Pancreas (tissue), 10 donors: ENCODE measurements around the gene PRLH. TPM values are rescaled to one million over a fixed set of nuclear protein-coding genes. Genes with fewer than 3 reads are reported as not detected.

Experiments
- ATAC-seq, 4 donors: fragments of 200-7000 bp; cut with Tn5 transposase; one replicate each; pipeline versions ENCODE4 v1.8.0 to v1.9.1; 2020; ENCODE audit warnings: mild to moderate bottlenecking in 4 of 4, moderate library complexity in 4 of 4
- DNase-seq, 6 donors: peaks; one replicate each; pipeline ENCODE4 v3.0.0-alpha.2; 2020
- FAIRE-seq: peaks from 2 replicates; lab custom pipeline; 2012; peaks lifted over from hg19 to GRCh38; lab: Jason Lieb, UNC
- H3K27ac ChIP-seq, 4 donors: fragments of 200-600 bp; sonication (generic); 1 replicate in 3 of 4; 2 replicates in 1 of 4; pipeline versions ENCODE4 v1.5.0 to v1.8.0; 2020
- H3K27me3 ChIP-seq, 4 donors: fragments of 200-600 bp; one replicate each; pipeline ENCODE4 v1.8.0; 2021
- H3K36me3 ChIP-seq, 3 donors: fragments of 200-600 bp; sonication (generic) in 1 of 3; one replicate each; pipeline versions ENCODE4 v1.5.0 to v1.8.0; 2020 to 2021
- H3K4me1 ChIP-seq, 3 donors: fragments of 200-600 bp; one replicate each; pipeline ENCODE4 v1.8.0; 2021
- H3K4me3 ChIP-seq, 4 donors: fragments of 200-600 bp; sonication (generic) in 2 of 4; one replicate each; pipeline versions ENCODE4 v1.5.0 to v1.8.0; 2020 to 2021
- H3K9me3 ChIP-seq, 4 donors: fragments of 200-600 bp; one replicate each; pipeline ENCODE4 v1.8.0; 2021
- CTCF ChIP-seq, 4 donors: fragments of 200-600 bp; sonication (generic) in 3 of 4; IDR thresholded peaks; one replicate each; pipeline versions ENCODE4 v1.5.0 to v1.8.0; 2021; ENCODE audit warnings: antibody characterized with exemption in 4 of 4
- WGBS, 2 donors: extraction: QIAGEN DNeasy Blood & Tissue Kit; methylation state at CpG; one replicate each; pipeline ENCODE4 v1.1.7; 2013; 5-methylcytosine and 5-hydroxymethylcytosine counted together
- intact Hi-C, 3 donors: fragments of 100-400 bp; cut with DNase I; formaldehyde crosslinking; loops; one replicate each; pipeline versions ENCODE4 v1.11.1 to v1.14.2; 2022
- polyA plus RNA-seq, 2 donors: library from polyadenylated mRNA; stranded (reverse); fragments of 200-250 nt; gene quantifications; one replicate each; pipeline ENCODE4 v1.2.3, GENCODE V29; 2013
- total RNA-seq, 6 donors: library from RNA; stranded (reverse); fragmentation: NEBNext Ultra II Directional in 4 of 6; extraction: Animal tissue kit (Norgen Biotek cat#: 25700) in 4 of 6; gene quantifications; one replicate each; pipeline versions ENCODE4 v1.2.1 to v1.2.4, GENCODE V29; 2021 to 2023
- donor health status: healthy with polysubstance abuse.
- donor health status: DM: no; HTN: no; CAD: no; lungs with moderate emphysema.
- donor health status: DM: no; HTN: no; CAD: no.
- donor health status: control.
- donor health status: control.
- donor health status: Bipolar disorder and iron deficiency.
- donor health status: DM: yes; HTN: yes; CAD: no.
- donor health status: DM: no; HTN: no; CAD: no.
- donor health status: DM: no; HTN: no; CAD: no.
- donor health status: DM: yes; HTN: yes; CAD: no.

PRLH gene
- total and polyA plus RNA-seq, 8 donors: not detected

DNA sequence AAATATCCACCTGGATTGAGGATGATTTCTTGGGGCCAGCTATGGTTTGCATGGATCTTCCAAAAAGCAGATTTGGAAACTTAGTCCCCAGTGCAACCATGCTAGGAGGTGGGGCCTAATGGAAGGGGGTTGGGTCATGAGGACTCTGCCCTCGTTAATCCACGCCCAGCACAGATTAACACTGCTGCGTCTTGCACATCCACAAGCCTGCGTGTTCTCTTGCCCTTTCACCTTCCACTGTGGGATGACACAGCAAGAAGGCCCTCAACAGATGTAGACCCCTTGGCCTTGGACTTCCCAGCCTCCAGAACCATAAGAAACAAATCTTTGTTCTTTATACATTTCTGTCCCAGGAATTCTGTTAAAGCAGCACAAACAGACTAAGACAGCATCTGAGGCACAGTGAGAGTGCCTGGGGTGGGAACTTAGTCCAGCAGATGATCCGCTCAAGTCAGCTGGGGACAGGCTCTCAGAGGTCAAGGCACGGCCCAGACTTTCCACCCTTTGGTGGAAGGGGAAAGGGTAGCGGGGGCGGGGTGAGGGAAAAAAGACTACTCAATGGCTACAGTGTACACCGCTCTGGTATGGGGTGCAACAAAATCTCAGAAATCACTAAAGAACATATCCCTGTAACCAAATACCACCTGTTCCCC lies 21.8 kb downstream of the PRLH start:
- H3K4me3 ChIP-seq: no peak overlapping the region
- WGBS, 2 donors: 71 to 78% methylated on average over 9 of the region's 9 CpGs
- H3K27me3 ChIP-seq: no peaks in the 10 kb centered on the region
- intact Hi-C loops: no loop called here
- FAIRE-seq (no peak), ATAC-seq (no peak), DNase-seq (peak in 2 of 6 donors; percentile 14 to 37)
- H3K36me3 ChIP-seq: no peaks in the 10 kb centered on the region
- H3K4me1 ChIP-seq: peaks cover 3 to 21% (median 8%) of the 10 kb centered on the region in 3 donors
- H3K9me3 ChIP-seq: no peaks in the 10 kb centered on the region
- no peak for TF ChIP-seq CTCF (IDR thresholded peaks at IDR 0.05)
- H3K27ac ChIP-seq: no peak overlapping the region

DNA sequence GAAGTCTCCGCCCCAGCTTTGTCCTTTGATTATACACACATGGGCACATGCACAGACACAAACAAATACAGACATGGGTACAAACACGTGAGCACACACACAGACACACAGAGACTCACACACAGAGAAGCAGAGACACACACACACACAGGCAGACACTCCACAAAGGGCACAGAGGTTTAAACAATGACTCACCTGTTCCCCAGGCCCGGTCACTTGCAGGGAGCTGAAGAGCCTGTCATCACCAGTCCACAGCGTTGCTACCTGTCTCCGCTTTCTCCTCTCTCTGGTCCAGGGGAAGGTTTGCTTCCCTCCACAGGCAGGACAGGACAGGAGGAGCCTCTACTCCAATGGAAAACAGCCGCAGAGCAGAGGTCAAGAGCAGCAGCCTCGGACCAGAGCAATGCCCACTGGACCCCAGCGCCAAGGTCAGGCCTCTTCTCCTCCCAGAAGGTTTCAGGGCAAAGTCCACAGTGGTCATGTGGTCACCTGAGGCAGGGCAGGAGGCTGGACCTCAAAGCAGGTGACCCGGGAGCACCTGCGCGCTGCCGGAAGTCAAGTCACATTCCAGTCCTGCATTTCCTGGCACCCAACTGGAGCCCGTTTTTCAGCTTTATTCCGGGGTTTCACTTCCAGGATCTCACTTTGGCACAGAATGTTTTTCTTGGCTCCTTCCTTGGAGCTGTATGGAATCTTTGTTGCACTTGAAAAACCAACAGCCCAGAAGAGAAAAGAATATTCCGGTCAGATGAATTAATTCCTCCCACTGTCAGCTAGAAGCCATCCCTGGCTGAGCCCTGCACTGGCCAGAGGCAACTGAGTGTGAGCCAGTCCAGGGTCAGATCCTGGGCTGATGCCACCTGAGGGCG lies 24.1 kb downstream of the PRLH start, which contains the start of gene RAB17:
Gene RAB17, minus strand, starts transcription at position 463 of the 869 bp plus-strand sequence. CDS start 4,580 bp downstream, outside the sequence.
- H3K4me3 ChIP-seq: peak within 1 kb of the TSS; percentile 11 to 44 (median 32)
- no peaks in the 10 kb centered on the region for H3K27me3 ChIP-seq
- DNase-seq (peak; percentile 76 to 92 (median 90)), FAIRE-seq (no peak), ATAC-seq (peak; percentile 85 to 94 (median 90))
- WGBS, 2 donors: 12 to 18% methylated on average over 16 of the region's 16 CpGs
- peak within 1 kb of the TSS; percentile 69 to 94 (median 82) for H3K27ac ChIP-seq
- intact Hi-C loops: no loop called here
- H3K9me3 ChIP-seq: no peaks in the 10 kb centered on the region
- H3K4me1 ChIP-seq: peaks cover 18 to 31% (median 23%) of the 10 kb centered on the region in 3 donors
- no peaks in the 10 kb centered on the region for H3K36me3 ChIP-seq
- no peak for TF ChIP-seq CTCF (IDR thresholded peaks at IDR 0.05)

GRCh38 chr2:237591141-237591881 lies 24.9 kb downstream of the PRLH start:
- H3K27ac ChIP-seq: peak overlapping the region; percentile 69 to 94 (median 82)
- FAIRE-seq (no peak), ATAC-seq (peak in 3 of 4 donors; percentile 2 to 15 (median 6)), DNase-seq (peak in 5 of 6 donors; percentile 47 to 89 (median 86))
- intact Hi-C loops: no loop called here
- H3K27me3 ChIP-seq: no peaks in the 10 kb centered on the region
- H3K4me1 ChIP-seq: peaks cover 18 to 31% (median 23%) of the 10 kb centered on the region in 3 donors
- H3K9me3 ChIP-seq: no peaks in the 10 kb centered on the region
- peak overlapping the region in 3 of 4 donors; percentile 27 to 44 (median 37) for H3K4me3 ChIP-seq
- no peaks in the 10 kb centered on the region for H3K36me3 ChIP-seq
- no peak for TF ChIP-seq CTCF (IDR thresholded peaks at IDR 0.05)
- 14 to 18% methylated on average over 19 of the region's 19 CpGs for WGBS, 2 donors

DNA sequence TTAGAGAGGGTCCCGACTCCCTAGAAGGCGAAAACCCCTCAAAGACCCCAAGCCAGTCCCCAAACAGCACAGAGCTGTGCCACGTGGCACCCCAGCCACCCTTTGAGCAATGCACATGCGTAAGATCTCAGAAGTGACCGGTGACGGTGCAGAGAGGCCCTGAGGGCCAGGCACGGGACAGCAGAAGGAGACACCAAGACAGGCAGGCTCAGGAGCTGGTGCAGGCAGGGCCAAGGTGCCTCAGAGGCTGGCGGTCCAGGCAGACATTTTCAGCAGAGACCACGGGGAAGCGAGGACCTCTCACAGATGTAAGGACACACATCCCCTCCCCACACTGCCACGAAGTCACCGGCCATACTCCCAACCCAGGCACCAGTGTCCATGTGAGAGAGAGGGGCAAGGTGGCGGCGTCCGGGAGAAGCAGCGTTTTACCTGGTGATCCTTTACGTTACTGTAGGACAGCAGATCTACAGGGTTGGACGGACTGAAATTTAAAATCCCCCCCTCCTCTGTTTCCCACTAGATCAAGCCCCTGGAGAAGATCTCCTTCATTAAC lies 26.1 kb downstream of the PRLH start:
- Histone ChIP-seq H3K27me3 (no peaks in the 10 kb centered on the region), H3K4me1 (peaks cover 18 to 28% (median 23%) of the 10 kb centered on the region in 3 donors), H3K36me3 (no peaks in the 10 kb centered on the region), H3K9me3 (no peaks in the 10 kb centered on the region), H3K27ac (peak overlapping the region in 2 of 4 donors; percentile 88 to 94), H3K4me3 (no peak overlapping the region)
- FAIRE-seq: no peak
- TF ChIP-seq CTCF (IDR thresholded peaks at IDR 0.05): no peak
- 93 to 96% methylated on average over 18 of the region's 18 CpGs for WGBS, 2 donors
- intact Hi-C loops: no loop called here
- DNase-seq: peak in 1 of 6 donors; percentile 33
- no peak for ATAC-seq
